Parathyroid adenoma (tissue), 2 donors: ENCODE measurements around the gene RAPGEF1.

Experiments
- H2AFZ ChIP-seq: fragments of 300-600 bp; sonication (generic); one replicate; pipeline ENCODE4 v1.7.0; 2017; ENCODE audit warnings: antibody characterized with exemption, mild to moderate bottlenecking
- H3K27ac ChIP-seq: fragments of 300-600 bp; sonication (generic); one replicate; pipeline ENCODE4 v1.7.0; 2017
- H3K27me3 ChIP-seq: fragments of 300-600 bp; sonication (generic); one replicate; pipeline ENCODE4 v1.7.0; 2017; ENCODE audit warnings: low read length; ENCODE audit not compliant: control insufficient read depth, insufficient read depth
- H3K36me3 ChIP-seq: fragments of 300-600 bp; sonication (generic); one replicate; pipeline ENCODE4 v1.7.0; 2017; ENCODE audit warnings: low read length; ENCODE audit not compliant: control insufficient read depth, insufficient read depth
- H3K4me1 ChIP-seq: fragments of 300-600 bp; sonication (generic); one replicate; pipeline ENCODE4 v1.7.0; 2017; ENCODE audit warnings: control low read depth
- H3K4me2 ChIP-seq: fragments of 300-600 bp; sonication (generic); one replicate; pipeline ENCODE4 v1.7.0; 2017; ENCODE audit warnings: low read length
- H3K4me3 ChIP-seq: fragments of 300-600 bp; sonication (generic); one replicate; pipeline ENCODE4 v1.7.0; 2017; ENCODE audit warnings: low read depth, low read length
- H3K79me2 ChIP-seq: fragments of 300-600 bp; sonication (generic); one replicate; pipeline ENCODE4 v1.7.0; 2017; ENCODE audit warnings: control low read depth
- H3K9ac ChIP-seq: fragments of 300-600 bp; sonication (generic); one replicate; pipeline ENCODE4 v1.7.0; 2017; ENCODE audit warnings: mild to moderate bottlenecking
- H3K9me3 ChIP-seq: fragments of 300-600 bp; sonication (generic); one replicate; pipeline ENCODE4 v1.7.0; 2017; ENCODE audit warnings: low read length; ENCODE audit not compliant: control insufficient read depth
- TF ChIP-seq, protein P1 (sequence below): fragments of 300-600 bp; sonication (generic); IDR thresholded peaks from one replicate; pipeline ENCODE4 v1.7.0; 2017; ENCODE audit warnings: antibody characterized with exemption, mild to moderate bottlenecking
- donor health status: primary hyperparathyroidism.

Gene RAPGEF1

DNA sequence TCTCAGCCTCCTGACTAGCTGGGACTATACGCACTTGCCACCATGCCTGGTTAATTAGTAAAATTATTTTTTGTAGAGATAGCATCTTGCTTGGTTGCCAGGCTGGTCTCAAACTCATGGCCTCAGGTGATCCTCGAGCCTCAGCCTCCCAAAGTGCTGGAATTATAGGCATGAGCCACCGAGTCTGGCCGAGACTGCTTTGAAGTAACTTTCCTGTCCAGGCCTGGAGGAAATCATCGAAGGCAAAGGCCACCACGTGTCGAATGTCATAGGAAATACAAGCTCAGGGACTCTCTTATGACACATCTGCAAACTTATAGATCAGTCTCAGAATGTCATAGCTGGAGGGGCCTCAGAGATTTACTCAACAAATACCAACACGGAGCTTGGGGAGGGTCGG, 25.1 kb downstream of the RAPGEF1 start:
- no peak overlapping the region for H2AFZ ChIP-seq
- no peak overlapping the region for H3K4me2 ChIP-seq
- no peaks in the 10 kb centered on the region for H3K27me3 ChIP-seq
- H3K9ac ChIP-seq, result no peak overlapping the region
- H3K4me3 ChIP-seq, result no peak overlapping the region
- H3K79me2 ChIP-seq, result peaks cover 4% of the 10 kb centered on the region
- TF ChIP-seq, protein P1, sequence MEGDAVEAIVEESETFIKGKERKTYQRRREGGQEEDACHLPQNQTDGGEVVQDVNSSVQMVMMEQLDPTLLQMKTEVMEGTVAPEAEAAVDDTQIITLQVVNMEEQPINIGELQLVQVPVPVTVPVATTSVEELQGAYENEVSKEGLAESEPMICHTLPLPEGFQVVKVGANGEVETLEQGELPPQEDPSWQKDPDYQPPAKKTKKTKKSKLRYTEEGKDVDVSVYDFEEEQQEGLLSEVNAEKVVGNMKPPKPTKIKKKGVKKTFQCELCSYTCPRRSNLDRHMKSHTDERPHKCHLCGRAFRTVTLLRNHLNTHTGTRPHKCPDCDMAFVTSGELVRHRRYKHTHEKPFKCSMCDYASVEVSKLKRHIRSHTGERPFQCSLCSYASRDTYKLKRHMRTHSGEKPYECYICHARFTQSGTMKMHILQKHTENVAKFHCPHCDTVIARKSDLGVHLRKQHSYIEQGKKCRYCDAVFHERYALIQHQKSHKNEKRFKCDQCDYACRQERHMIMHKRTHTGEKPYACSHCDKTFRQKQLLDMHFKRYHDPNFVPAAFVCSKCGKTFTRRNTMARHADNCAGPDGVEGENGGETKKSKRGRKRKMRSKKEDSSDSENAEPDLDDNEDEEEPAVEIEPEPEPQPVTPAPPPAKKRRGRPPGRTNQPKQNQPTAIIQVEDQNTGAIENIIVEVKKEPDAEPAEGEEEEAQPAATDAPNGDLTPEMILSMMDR, result no peak
- no peaks in the 10 kb centered on the region for H3K4me1 ChIP-seq
- no peaks in the 10 kb centered on the region for H3K36me3 ChIP-seq
- peak overlapping the region; percentile 21 for H3K27ac ChIP-seq
- no peaks in the 10 kb centered on the region for H3K9me3 ChIP-seq

DNA sequence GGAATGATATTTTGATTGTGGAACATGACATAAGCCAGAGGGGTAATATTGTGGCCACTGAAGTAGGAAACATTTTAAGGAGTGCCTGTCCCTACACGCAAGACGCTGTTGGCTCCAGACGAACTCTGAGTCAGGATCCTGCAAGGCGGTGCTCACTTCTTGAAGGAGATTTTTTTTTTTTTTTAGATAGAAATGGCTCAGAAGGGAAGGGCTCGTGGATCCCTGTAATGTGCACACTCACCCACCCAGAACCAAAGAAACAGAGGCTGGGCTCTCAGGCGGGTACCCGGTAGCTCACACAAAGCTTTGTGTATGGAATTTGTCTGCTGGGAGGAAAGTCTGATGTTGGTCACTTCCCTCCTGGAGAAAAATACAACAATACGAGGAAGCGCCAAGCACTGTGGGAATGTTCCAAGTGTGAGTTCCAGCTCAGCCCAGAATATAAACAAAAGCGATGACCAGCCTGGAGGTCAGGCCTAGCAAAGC, 25.7 kb downstream of the RAPGEF1 start:
- no peaks in the 10 kb centered on the region for H3K36me3 ChIP-seq
- H2AFZ ChIP-seq, result no peak overlapping the region
- peaks cover 4% of the 10 kb centered on the region for H3K79me2 ChIP-seq
- H3K27me3 ChIP-seq, result no peaks in the 10 kb centered on the region
- TF ChIP-seq, protein P1, result no peak
- H3K4me3 ChIP-seq, result no peak overlapping the region
- peak overlapping the region; percentile 56 for H3K27ac ChIP-seq
- no peak overlapping the region for H3K9ac ChIP-seq
- no peak overlapping the region for H3K4me2 ChIP-seq
- H3K4me1 ChIP-seq, result no peaks in the 10 kb centered on the region
- no peaks in the 10 kb centered on the region for H3K9me3 ChIP-seq

DNA sequence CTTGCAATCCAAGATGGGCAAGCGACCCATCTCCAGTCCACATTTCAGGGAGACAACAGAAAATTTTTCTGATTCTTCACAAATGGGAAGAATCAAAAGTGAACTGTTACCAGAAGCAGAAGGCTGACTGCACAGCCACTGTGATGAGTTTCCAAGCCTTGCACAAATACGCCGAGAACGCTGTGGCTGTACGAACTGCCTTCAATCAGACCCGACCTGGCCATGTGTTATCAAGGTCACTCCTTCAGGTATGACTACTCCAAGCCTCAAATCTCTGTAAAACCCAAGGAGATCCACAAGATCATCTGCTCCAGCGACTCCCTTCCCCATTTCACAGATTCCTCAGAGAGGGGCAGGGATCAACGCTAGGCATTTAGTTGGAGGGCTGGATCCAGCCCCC, 26.9 kb downstream of the RAPGEF1 start:
- TF ChIP-seq, protein P1, result no peak
- Histone ChIP-seq H3K4me1 (no peaks in the 10 kb centered on the region), H3K9me3 (no peaks in the 10 kb centered on the region)

DNA sequence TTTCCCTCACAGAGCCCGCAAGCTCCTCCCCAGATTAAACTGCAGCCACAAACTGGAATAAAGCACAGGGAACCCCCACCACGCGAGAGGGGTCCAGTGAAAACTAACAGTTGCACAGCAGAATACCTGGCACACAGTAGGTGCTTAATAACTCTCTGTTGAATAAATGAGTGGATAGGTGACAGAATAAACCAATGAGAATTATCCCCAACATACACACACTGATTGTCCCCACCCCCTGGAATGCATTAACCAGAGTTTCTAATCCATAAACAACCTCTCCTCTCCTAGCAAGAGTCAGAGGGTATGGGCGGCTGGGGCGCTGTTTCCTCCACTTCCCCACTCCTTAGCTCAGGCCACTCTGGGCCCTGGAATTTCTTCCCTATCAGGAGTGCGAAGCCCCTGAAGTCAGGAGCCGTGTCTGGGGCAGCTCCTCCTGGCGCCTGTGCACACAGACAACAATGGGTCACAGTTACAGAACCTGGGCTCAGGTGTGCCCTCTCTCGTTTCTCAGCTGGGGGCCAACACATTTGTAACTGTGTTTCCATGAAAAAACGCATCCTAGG, 27.6 kb downstream of the RAPGEF1 start:
- Histone ChIP-seq H3K79me2 (peaks cover 4% of the 10 kb centered on the region), H3K27me3 (no peaks in the 10 kb centered on the region), H3K27ac (no peak overlapping the region), H3K4me2 (no peak overlapping the region), H3K9ac (no peak overlapping the region), H3K4me3 (no peak overlapping the region), H3K36me3 (no peaks in the 10 kb centered on the region), H2AFZ (no peak overlapping the region), H3K4me1 (no peaks in the 10 kb centered on the region), H3K9me3 (no peaks in the 10 kb centered on the region)
- TF ChIP-seq, protein P1, result no peak

More for the DNA sequence above, 26.9 kb downstream of the RAPGEF1 start:
- Histone ChIP-seq H3K9ac (no peak overlapping the region), H3K4me3 (no peak overlapping the region), H3K27me3 (no peaks in the 10 kb centered on the region), H2AFZ (no peak overlapping the region), H3K36me3 (no peaks in the 10 kb centered on the region), H3K79me2 (peaks cover 4% of the 10 kb centered on the region), H3K4me2 (no peak overlapping the region), H3K27ac (peak overlapping the region; percentile 56)
